Heart left ventricle (tissue), 16 donors: ENCODE data around the gene WDR48. TPM values are rescaled to one million over a fixed set of nuclear protein-coding genes. Genes with fewer than 3 reads are reported as not detected.

Experiments
- ATAC-seq, 4 donors: fragments of 200-7000 bp; cut with Tn5 transposase; one replicate each; pipeline ENCODE4 v1.9.1; 2020 to 2022; ENCODE audit warnings: moderate library complexity in 4 of 4, mild to moderate bottlenecking in 3 of 4, moderate number of reproducible peaks in 1 of 4
- DNase-seq, 5 donors: peaks; one replicate each; pipeline ENCODE4 v3.0.0-alpha.2; 2020
- H3K27ac ChIP-seq, 12 donors: fragments of 200-600 bp; sonication (generic) in 4 of 12; one replicate each; pipeline versions ENCODE4 v1.5.0 to v1.8.0; 2016 to 2022; ENCODE audit warnings: mild to moderate bottlenecking in 2 of 12
- H3K27me3 ChIP-seq, 9 donors: fragments of 200-600 bp; sonication (generic) in 2 of 9; one replicate each; pipeline versions ENCODE4 v1.5.1 to v1.8.0; 2016 to 2022; ENCODE audit warnings: mild to moderate bottlenecking in 3 of 9
- H3K36me3 ChIP-seq, 9 donors: fragments of 200-600 bp; sonication (generic) in 2 of 9; one replicate each; pipeline versions ENCODE4 v1.5.0 to v1.8.0; 2018 to 2022; ENCODE audit warnings: mild to moderate bottlenecking in 2 of 9
- H3K4me1 ChIP-seq, 12 donors: fragments of 200-600 bp; sonication (generic) in 4 of 12; one replicate each; pipeline versions ENCODE4 v1.5.0 to v1.8.0; 2016 to 2022; ENCODE audit warnings: mild to moderate bottlenecking in 3 of 12
- H3K4me3 ChIP-seq, 12 donors: fragments of 200-600 bp; sonication (generic) in 4 of 12; one replicate each; pipeline versions ENCODE4 v1.5.0 to v1.8.0; 2017 to 2022; ENCODE audit warnings: mild to moderate bottlenecking in 9 of 12, moderate library complexity in 4 of 12
- H3K9me3 ChIP-seq, 12 donors: fragments of 200-600 bp; sonication (generic) in 4 of 12; one replicate each; pipeline versions ENCODE4 v1.5.0 to v1.8.0; 2016 to 2022; ENCODE audit warnings: mild to moderate bottlenecking in 1 of 12
- CTCF ChIP-seq, 12 donors: fragments of 200-600 bp; sonication (generic) in 4 of 12; IDR thresholded peaks; one replicate each; pipeline versions ENCODE4 v1.5.0 to v1.8.0; 2018 to 2022; ENCODE audit warnings: antibody characterized with exemption in 12 of 12, mild to moderate bottlenecking in 5 of 12
- POLR2A ChIP-seq, 2 donors: fragments of 450-650 bp; IDR thresholded peaks; one replicate each; pipeline ENCODE4 v1.6.1; 2017; ENCODE audit warnings: antibody characterized with exemption in 2 of 2, mild to moderate bottlenecking in 2 of 2, moderate library complexity in 2 of 2
- WGBS, 4 donors: extraction: QIAGEN DNeasy Blood & Tissue Kit in 2 of 4; methylation state at CpG; one replicate each; pipeline versions ENCODE4 v1.1.5 to v1.1.7; 2013 to 2018; 5-methylcytosine and 5-hydroxymethylcytosine counted together
- intact Hi-C, 10 donors: fragments of 100-400 bp; cut with DNase I; formaldehyde crosslinking; loops; one replicate each; pipeline versions ENCODE4 v1.11.1 to v1.14.2; 2022
- polyA plus RNA-seq, 2 donors: library from polyadenylated mRNA; stranded (reverse); fragments of 200-250 nt; gene quantifications; one replicate each; pipeline ENCODE4 v1.2.3, GENCODE V29; 2013
- total RNA-seq, 9 donors: library from RNA; depleted of rRNA in 2 of 9; stranded (reverse); fragments of >200 nt in 2 of 9; fragmentation: NEBNext Ultra II Directional in 3 of 9; extraction: Animal tissue kit (Norgen Biotek cat#: 25700) in 3 of 9; gene quantifications; one replicate each; pipeline versions ENCODE4 v1.1.0 to v1.2.4, GENCODE V29; 2016 to 2023
- donor health status: ischemic (EF 13 %, LVEDD 7.1; RV severe dilation, severe dysfunction).
- donor health status: healthy with polysubstance abuse.
- donor health status: DM: no; HTN: yes; CAD: no.
- donor health status: DM: no; HTN: no; CAD: no.
- donor health status: ischemic (EF 25% LVEDD 6.9; RV normal size, moderate dysfunction).
- donor health status: ischemic (EF 25% LVEDD 5.7; RV mildly dilated, moderate dysfunction).
- donor health status: healthy.
- donor health status: DM: yes; HTN: yes; CAD: no.
- donor health status: ischemic (EF 35%, LVEDD 5.7; RV mildly dilated, moderate dysfunction).
- donor health status: nonischemic (EF 11% LVEDD 7.7; RV severe dilation, severe dysfunction).
- donor health status: DM: yes; HTN: yes; CAD: no.
- donor health status: PGD.
- donor health status: ischemic (EF 29% LVEDD 5.4; RV normal size, mild dysfunction).
- donor health status: nonischemic (EF 23%, LVEDD 6.1; RV moderate dilation, normal function).

WDR48 gene
- total and polyA plus RNA-seq, 11 donors, result 8.0 to 35.4 (median 22.5) TPM

GRCh38 chr3:39130693-39131265, 79.0 kb downstream of the WDR48 start:
- H3K36me3 ChIP-seq, result peaks cover 0 to 6% (median 0%) of the 10 kb centered on the region in 9 donors
- H3K4me3 ChIP-seq, result no peak overlapping the region
- intact Hi-C loops, result loop anchor here in 3 of 10 donors (10.0 kb wide), 1 partner anchor 54 kb away; no protein-coding TSS in a partner anchor
- TF ChIP-seq POLR2A (IDR thresholded peaks at IDR 0.05), result no peak
- peaks cover 0 to 35% (median 12%) of the 10 kb centered on the region in 12 donors for H3K4me1 ChIP-seq
- H3K27me3 ChIP-seq, result no peaks in the 10 kb centered on the region
- H3K9me3 ChIP-seq, result no peaks in the 10 kb centered on the region
- no peak overlapping the region for H3K27ac ChIP-seq
- ATAC-seq, result no peak
- 86 to 91% (median 91%) methylated on average over 3 of the region's 3 CpGs for WGBS, 4 donors
- DNase-seq, result no peak

GRCh38 chr3:39132096-39133092, 80.6 kb downstream of the WDR48 start:
- Histone ChIP-seq H3K27me3 (no peaks in the 10 kb centered on the region), H3K4me1 (peaks cover 0 to 42% (median 13%) of the 10 kb centered on the region in 12 donors), H3K27ac (no peak overlapping the region), H3K9me3 (no peaks in the 10 kb centered on the region), H3K4me3 (no peak overlapping the region), H3K36me3 (peaks cover 0 to 6% (median 0%) of the 10 kb centered on the region in 9 donors)
- ATAC-seq, result no peak
- WGBS, 4 donors, result 81 to 88% (median 86%) methylated on average over 11 of the region's 11 CpGs
- TF ChIP-seq POLR2A (IDR thresholded peaks at IDR 0.05), result no peak
- no peak for TF ChIP-seq CTCF (IDR thresholded peaks at IDR 0.05)
- no peak for DNase-seq
- intact Hi-C loops, result loop anchor here in 3 of 10 donors (10.0 kb wide), 1 partner anchor 52 kb away; no protein-coding TSS in a partner anchor

GRCh38 chr3:39133093-39133490, 81.3 kb downstream of the WDR48 start:
- no peak for DNase-seq
- intact Hi-C loops, result loop anchor here in 3 of 10 donors (10.0 kb wide), 1 partner anchor 52 kb away; no protein-coding TSS in a partner anchor
- TF ChIP-seq CTCF (IDR thresholded peaks at IDR 0.05) (no peak), POLR2A (IDR thresholded peaks at IDR 0.05) (no peak)
- 97 to 100% (median 100%) methylated on average over 1 of the region's 1 CpG for WGBS, 4 donors
- ATAC-seq, result no peak
- H3K36me3 ChIP-seq, result peaks cover 0 to 6% (median 0%) of the 10 kb centered on the region in 9 donors
- peaks cover 0 to 41% (median 13%) of the 10 kb centered on the region in 12 donors for H3K4me1 ChIP-seq
- no peak overlapping the region for H3K27ac ChIP-seq
- H3K27me3 ChIP-seq, result no peaks in the 10 kb centered on the region
- H3K4me3 ChIP-seq, result no peak overlapping the region
- no peaks in the 10 kb centered on the region for H3K9me3 ChIP-seq

GRCh38 chr3:39133822-39134221, 82.0 kb downstream of the WDR48 start:
- 72 to 80% (median 76%) methylated on average over 6 of the region's 6 CpGs for WGBS, 4 donors
- intact Hi-C loops, result loop anchor here in 4 of 10 donors (2.0 to 10.0 kb wide), 2 partner anchors 17 to 51 kb away; no protein-coding TSS in a partner anchor
- Histone ChIP-seq H3K4me3 (no peak overlapping the region), H3K4me1 (peaks cover under 1 to 41% (median 13%) of the 10 kb centered on the region in 12 donors), H3K27ac (peak overlapping the region in 1 of 12 donors; percentile 54), H3K9me3 (no peaks in the 10 kb centered on the region), H3K36me3 (peaks cover 0 to 6% (median 0%) of the 10 kb centered on the region in 9 donors), H3K27me3 (no peaks in the 10 kb centered on the region)
- DNase-seq, result no peak
- TF ChIP-seq POLR2A (IDR thresholded peaks at IDR 0.05) (no peak), CTCF (IDR thresholded peaks at IDR 0.05) (no peak)
- ATAC-seq, result peak in 1 of 4 donors; percentile 9
